Stimulated activated CD8-positive, alpha-beta memory T cell treated with anti-CD3 and anti-CD28 coated beads, Interleukin-15, amount 100 ng/mL, for 1 hour (primary cell): ENCODE data around the gene EXD3.
"Not testable (repeated sequence)": the region's sequence is repeated elsewhere in the genome, so short reads cannot be mapped to it uniquely, and the experiment has no call there.

Source experiments
- DNase-seq: peaks from one replicate; pipeline ENCODE4 v3.0.0-alpha.2; 2020; ENCODE audit warnings: low read depth

Gene EXD3

DNA sequence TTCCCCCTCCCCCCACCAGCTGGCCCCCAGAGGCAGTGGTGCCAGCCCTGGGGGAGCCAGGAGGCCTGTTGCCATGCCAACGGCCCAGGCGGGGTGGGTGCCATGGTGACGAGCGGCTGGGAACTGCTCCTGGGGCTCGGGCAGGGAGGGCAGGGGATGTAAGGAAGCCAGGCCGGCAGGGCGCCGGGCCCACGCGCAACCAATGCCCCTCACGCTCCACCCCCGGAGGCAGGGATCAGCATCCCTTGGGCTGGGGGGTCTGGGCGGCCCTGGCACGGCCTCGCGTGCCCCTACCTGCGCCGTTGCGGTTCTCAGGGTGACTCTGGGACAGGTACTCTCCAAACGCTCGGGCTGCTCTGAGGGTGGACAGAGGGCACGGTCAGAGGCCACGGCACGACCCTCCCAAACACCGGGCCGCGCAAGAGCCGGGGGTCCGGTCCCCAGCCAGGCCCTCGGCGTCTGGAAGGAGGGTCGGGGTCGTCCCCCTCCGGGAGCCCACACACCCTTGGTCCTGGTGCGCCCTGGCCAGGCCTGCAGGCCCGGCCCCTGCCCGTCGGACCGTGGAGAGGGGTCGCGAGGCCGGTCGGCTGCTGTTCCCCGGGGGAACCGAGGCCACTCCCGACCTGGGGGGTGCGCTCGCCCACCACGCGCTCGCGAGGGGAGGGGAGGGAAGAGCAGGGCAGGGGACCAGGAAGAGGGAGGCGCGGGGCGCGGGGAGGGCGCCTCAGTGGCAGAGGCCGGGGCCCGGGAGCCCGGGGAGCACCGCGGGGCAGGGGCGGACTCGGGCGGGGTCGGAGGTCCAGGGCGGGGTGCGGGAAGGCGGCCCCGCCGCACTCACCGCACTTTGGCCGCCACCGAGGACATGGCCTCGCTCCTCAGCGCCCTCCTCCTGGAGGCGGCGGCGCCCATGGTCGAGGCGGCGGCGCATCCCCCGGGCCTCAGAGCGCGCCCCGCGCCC is 35.5 kb upstream of the EXD3 start:
- no peak for DNase-seq

DNA sequence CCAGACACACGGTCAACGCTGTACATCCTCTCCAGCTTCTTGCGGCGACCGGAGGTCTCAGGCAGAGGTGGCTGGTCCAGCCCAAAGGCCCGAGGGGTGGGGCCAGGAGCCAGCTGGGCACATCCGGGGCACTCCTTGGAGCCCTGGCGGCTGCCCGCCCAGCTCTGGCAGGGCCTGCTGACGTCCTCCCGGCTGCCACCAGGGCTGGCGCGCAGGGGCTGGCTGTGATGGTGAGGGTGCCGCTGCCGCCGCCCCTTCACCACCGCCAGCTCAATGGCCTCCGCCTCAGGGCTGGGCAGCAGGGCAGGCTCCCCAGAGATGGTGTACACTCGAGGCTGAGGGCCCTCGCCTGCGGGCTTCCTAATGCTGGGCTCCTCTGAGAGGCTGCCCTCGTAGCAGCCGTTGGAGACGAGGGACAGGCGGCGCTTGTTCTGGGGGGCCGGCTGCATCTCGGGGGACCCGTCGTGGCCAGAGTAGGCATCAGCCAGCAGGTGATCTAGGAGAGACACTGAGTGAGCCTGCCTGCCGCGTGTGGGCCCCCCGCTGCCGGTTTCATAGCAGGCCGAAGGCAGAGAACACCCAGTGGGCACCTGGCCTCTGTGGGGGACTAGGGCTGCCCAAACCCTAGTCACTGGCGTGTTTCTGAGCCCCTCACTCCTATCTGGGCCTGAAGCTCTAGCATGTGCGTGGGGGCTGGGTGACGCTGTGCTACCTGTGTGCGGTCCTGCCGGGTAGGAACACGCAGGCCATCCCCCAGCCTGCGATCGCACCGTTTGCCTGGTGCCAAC is 34.6 kb upstream of the EXD3 start:
- no peak for DNase-seq

DNA sequence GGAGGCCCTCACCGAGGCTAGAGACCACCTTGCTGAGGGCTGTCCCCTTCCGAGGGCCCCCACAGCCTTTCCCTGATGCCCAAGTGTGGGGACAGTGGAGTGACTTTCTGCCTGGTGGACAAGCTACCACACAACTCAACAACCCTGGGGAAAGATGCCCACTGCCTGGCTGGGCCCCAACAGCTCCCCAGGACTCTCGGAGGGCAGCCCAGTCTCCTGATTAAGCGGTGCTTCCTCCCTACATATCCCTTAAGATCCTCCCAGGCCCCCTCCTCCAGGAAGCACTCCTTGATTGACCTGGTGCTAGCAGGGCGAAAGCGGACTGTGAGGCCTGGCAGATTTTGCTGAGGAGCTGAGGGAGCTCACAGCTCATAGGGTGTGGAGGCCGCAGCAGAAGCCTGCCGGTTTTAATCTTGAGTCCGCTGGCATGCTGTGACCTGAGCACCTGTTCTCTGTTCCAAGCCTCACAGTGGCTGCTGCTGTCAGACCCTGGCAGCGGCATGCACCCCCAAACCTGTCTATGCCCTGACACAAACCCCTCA is 34.0 kb upstream of the EXD3 start:
- DNase-seq, result no peak

DNA sequence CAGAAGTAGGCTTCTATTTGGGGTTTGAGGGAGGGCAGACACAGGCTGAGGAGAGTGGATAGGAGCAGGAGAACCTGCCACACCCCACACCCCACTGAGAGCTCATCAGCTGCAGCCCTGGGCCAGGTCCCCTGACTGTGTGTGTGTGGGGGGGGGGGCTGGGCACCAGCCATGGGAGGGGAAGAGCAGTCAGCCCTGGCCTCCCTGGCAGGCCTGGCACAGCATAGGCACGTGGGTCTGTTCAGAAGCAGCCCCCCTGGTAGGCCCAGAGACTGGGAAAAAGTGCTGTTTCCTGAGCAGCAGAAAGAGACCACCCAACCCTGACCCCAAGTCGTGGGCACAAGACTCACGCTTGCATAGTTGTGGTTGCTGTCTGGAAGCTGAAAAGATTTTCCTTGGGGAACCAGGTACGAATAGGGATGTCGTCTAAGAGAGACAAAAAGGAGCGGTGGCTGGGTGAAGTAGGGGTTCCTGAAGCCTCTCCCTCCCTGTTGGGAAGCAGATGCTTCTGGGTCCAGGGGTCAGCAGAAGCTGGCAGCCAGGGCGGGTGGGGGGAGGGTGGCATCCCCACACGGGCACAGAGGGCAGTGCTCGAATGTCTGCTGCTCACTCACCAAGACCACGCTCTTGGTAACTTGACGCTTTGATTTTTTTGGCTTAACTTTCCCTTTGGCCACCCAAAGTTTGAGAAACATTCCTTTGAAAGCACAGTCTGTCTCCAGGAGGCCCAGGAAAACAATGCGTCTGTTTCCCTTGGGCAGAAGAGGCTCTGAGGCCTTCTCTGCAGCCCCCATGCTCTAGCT is 33.3 kb upstream of the EXD3 start:
- DNase-seq, result no peak

DNA sequence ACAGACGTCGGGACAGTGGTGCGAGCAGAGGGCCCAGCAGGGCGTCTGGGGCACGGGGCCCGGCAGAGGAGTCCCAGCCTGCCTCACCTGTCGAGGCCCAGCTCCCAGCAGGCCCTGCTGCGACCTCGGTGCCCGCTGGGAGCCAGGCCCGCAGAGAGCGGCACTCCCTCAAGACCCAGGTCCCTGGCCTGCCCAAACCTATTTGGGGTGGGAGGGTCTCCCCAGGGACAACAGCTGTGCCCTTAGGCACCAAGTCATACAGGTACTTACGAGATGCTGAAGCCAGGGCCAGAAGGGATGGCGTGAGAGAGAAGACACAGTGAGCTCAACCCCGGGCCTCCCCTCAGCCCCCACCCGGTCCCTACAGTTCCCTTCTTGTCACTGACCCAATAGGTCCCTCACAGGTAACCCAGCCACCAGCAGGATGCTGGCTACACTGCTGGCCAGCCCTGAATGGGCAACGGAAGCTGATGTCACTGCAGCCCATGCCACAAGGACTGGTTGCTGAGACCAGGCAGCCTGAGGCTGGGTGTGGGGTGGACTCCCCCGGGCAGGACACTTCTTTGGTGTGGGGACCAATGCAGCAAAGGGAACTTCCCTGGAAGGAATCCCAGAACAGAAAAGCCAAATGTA is 32.5 kb upstream of the EXD3 start:
- no peak for DNase-seq

DNA sequence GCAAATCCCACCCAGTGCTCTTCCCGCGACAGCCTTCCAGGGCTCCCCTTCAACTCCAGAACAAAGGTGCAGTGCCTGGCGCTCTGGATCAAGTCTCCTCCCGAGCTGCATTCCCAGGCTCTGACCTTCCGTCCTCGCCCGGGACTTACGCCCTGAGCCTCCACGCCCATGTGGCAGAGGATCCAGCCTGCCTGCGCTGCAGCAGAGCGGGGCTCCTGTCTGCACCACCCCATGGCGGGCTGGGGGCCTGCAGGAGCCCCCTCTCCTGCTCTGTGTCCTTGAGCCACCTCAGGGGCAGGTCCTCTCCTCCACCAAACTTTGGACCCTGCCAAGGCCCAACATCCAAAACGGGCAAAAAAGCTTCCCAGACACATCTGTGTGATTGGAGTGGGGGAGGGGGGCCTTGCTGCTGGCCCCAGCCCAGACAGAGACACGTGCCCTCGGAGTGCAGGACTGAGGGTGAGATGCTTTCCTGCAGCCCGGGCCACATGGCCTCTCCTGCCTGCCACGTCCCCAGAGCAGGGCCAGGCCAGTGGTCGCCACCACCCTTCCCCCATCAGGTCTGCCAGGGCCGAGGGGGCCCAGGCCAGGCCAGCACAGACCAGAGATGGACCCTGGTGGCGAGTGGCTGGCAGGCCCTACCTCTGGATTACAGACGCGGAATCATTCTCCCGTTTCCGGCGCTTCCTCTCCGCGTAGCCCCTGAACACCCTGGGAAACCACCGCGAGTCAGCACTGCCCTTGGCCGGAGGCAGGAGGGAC is 31.8 kb upstream of the EXD3 start:
- no peak for DNase-seq

- no peak for DNase-seq
Measured at GRCh38 chr9:137454145-137454596, 31.2 kb upstream of the EXD3 start.

GRCh38 chr9:137453643-137454081 is 30.7 kb upstream of the EXD3 start:
- DNase-seq, result no peak

DNA sequence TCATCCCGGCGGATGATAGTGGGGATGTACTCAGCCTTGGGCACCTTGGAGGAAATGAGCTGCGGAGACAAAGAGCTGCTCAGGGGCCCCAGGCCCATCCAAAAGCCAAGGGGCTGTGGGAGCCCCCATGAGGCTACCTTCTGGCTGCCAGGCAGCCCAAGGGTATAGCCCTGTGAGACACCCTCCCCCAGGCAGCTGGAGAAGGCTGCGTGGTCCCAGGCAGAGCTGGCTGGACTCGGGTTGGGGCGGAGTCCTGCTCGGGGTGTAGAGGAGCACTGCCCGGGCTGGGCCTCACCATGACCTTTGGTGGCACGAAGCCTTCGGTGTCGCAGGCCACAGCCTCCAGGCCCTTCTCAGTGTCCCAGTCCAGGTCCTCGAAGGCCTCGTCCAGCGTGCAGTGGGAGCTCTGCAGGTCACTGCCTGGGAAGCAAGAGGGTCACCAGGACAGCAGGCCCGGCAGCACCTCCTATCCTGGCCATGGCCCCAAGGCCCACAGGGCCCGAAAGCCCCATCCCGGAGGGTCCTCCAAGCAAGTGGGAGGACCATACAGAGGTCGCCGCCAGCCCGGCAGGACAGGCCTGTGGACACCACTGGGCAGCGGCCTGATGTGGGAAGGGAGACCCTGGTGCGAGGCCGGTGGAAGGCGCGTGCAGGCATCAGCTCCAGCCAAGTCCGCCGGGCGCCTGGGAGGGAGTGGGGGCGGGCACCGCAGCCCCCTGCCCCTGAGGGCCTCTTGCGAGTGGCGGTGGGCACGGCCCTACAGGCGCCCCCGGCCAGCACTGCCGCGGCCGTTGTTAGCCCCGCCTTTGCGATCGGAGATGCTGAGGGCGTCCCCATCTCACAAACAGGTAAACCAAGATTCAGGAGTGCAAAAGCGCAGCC is 30.0 kb upstream of the EXD3 start:
- no peak for DNase-seq

GRCh38 chr9:137452006-137452760 is 29.2 kb upstream of the EXD3 start:
- DNase-seq, result no peak

- DNase-seq, result not testable (repeated sequence)
Measured at GRCh38 chr9:137451264-137452005, 28.5 kb upstream of the EXD3 start.

- not testable (repeated sequence) for DNase-seq
Measured at GRCh38 chr9:137450539-137451222, 27.7 kb upstream of the EXD3 start.

DNA sequence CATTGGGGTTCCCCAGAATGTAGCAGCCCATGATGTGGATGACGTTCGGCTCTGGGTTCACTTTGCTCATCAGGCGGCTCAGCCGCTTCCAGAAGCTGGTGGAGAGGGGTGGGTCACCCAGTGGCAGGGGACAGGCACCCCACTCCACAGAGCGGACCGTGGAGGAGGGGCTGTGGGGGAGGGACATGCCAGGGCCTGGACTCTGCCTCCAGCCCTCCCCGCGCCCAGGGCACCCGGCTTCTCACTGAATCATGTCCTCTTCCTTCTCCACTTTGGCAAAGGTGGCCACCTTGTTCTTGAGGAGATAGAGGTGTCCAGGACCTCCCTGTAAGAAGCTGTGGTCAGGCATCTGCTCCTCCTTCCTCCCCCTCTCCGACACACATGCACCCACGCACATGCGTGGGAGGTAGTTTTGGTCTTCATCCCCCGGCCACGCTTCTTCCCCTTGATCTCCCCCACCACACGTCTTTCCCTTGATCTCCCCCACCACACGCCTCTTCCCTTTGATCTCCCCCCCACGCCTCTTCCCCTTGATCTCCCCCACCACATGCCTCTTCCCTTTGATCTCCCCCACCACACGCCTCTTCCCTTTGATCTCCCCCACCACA is 27.1 kb upstream of the EXD3 start:
- no peak for DNase-seq

DNA sequence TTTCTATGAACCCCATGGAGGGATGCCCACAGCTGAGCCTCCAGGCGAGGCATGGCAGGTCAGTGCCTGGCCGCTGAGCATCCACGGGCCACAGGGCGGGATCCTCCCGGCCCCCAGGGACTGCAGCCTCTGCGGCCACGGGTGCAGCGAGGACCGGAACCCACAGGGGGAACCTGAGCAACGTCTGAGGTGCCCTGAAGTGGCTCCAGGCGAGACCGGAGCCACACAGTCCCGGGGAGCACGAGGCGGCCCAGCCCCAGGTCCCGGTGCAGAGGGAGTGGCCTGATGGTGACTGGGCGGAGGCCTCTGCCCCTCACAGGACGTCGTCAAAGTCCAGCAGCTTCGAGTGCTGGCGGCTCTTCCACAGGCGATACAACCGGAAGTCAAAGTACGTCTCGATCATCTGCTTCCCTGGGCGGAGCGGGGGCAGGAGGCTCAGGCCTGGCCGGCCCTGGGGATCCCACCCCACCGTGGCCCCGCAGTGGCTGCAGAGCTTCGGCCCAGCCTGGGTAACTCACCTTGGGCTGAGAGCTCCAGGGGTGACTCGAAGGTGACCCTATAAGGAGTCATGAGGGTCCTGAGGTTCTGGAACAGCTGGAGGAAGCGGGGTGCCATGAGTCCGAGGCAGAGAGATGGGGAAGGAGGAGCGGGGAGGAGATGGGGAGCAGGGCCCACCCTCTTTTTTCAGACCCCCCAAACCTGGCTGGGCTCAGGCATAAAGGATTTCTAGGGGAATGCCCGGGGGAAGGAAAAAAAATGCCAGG is 26.3 kb upstream of the EXD3 start:
- no peak for DNase-seq

- DNase-seq, result no peak
Measured at GRCh38 chr9:137448602-137448962, 25.6 kb upstream of the EXD3 start.
